ENCODE results near the gene KSR1.

KSR1 gene

DNA sequence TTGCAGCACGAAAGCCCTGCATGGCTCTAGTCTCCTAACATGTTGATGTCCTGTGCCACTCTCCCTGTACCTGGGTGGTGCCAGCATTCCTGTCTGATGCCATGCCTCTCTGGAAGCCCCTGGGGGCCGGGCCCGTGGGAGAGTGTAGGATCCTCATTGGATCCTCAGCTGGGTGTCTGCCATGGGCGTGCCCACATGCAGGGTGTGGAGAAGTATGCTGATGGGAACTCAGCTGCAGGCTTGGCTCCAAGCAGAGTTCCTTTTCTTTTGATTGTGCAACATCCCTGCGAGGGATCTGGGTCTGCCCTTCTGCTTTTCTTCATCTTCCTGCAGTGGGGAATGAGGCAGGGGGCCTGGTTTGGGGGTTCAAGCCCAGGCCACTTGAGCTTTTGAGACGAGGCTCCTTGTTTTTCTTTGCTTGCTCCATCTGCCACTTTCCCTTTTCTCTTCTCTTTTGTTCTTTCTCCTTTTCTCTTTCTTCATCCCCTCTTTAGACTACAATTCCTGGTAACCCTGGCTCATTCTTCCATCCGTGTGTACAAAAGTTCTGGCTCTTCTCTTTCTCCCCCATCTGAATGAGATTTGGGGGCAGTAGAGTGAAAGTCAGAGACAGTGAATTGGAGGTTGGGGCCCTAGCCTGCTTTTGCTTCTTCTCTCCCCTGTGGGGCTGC lies 32.9 kb downstream of the KSR1 start:
- peak overlapping the region in 4 of 11 experiments; percentile 22 to 54 (median 51); a peak in 6 of 22 replicates for H3K27ac ChIP-seq

DNA sequence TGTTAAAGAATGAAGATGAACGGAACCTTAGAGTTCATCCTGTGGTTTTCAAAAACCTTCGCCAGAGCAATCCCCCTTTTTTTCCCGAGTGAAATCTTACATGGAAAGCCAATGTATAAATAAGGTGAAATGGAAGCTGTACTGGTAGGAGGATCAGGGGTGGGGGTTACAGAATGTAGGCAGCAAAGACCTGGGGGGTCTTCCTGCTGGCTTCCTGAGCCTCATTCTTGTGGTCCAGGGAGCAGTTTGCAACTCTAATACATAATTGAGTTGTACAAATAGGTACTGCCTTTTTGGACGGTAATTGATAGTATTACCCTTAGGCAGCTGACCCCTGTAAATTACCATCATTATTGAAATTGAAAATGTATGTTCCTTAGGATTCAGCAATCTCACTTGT lies 34.1 kb downstream of the KSR1 start:
- no peak for TF ChIP-seq Cebpa-rat (IDR thresholded peaks at IDR 0.05)
- H3K4me2 ChIP-seq, result peak overlapping the region in 4 of 11 experiments; percentile 83 to 88 (median 86); a peak in 6 of 22 replicates
- H3K27me3 ChIP-seq, result no peaks in the 10 kb centered on the region
- H3K9ac ChIP-seq, result no peak overlapping the region
- no peaks in the 10 kb centered on the region for H3K36me3 ChIP-seq
- no peaks in the 10 kb centered on the region for H3K9me3 ChIP-seq (replicated peaks in 1 of 11)
- H3K4me1 ChIP-seq, result peaks cover 31 to 91% (median 55%) of the 10 kb centered on the region in 10 experiments
- H3K4me3 ChIP-seq, result no peak overlapping the region
- H4K20me1 ChIP-seq, result peaks cover 0 to 61% (median 0%) of the 10 kb centered on the region in 11 experiments; a peak in 5 of 22 replicates
- no peak overlapping the region for H3K27ac ChIP-seq

More for the DNA sequence above, 32.9 kb downstream of the KSR1 start:
- peak in 10 of 11 experiments; percentile 38 to 93 (median 76); a peak in 13 of 22 replicates for TF ChIP-seq Cebpa-rat (IDR thresholded peaks at IDR 0.05)
- Histone ChIP-seq H4K20me1 (peaks cover 0 to 59% (median 0%) of the 10 kb centered on the region in 11 experiments; a peak in 5 of 22 replicates), H3K9me3 (replicated peaks in 1 of 11) (no peaks in the 10 kb centered on the region), H3K4me3 (0 out of 20 replicates have a peak overlapping the region, but pooled peaks of 1 of the 10 experiments have one; percentile 1), H3K9ac (peak overlapping the region in 3 of 11 experiments; percentile 13 to 29 (median 26); a peak in 2 of 22 replicates), H3K4me1 (peaks cover 34 to 88% (median 54%) of the 10 kb centered on the region in 10 experiments), H3K4me2 (peak overlapping the region in 9 of 11 experiments; percentile 26 to 89 (median 83); a peak in 16 of 22 replicates), H3K27me3 (no peaks in the 10 kb centered on the region), H3K36me3 (no peaks in the 10 kb centered on the region)

DNA sequence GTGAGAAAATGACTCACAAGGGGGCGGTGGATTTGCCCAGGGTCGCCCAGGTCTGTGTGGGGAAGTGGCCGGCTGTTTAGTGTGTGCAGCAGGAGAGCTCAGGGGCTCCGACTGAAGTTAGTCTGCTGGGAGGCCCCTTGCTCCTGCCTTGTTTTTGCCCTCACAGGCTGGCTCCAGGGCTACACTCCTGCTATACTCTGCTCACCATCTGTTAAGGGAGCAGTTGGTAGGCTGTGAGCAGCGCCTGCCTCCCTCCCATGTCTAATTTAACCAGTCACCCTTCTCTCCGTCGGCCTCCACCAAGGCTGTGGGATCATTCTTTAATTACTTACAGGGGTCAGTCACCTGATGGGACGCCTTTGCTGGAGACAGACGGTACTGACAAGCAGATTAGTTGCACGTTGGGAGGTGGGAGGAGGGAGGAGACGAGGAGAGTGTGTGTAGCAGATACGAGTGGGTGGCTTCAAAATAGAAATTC lies 35.5 kb downstream of the KSR1 start:
- H3K9me3 ChIP-seq (replicated peaks in 1 of 11), result no peaks in the 10 kb centered on the region
- no peak overlapping the region for H3K9ac ChIP-seq
- no peak overlapping the region for H3K4me3 ChIP-seq
- peak overlapping the region in 4 of 11 experiments; percentile 37 to 45 (median 44); a peak in 8 of 22 replicates for H3K4me2 ChIP-seq
- no peaks in the 10 kb centered on the region for H3K27me3 ChIP-seq
- peaks cover 21 to 77% (median 47%) of the 10 kb centered on the region in 10 experiments; a peak in 19 of 20 replicates for H3K4me1 ChIP-seq
- TF ChIP-seq Cebpa-rat (IDR thresholded peaks at IDR 0.05), result no peak
- no peak overlapping the region for H3K27ac ChIP-seq
- no peaks in the 10 kb centered on the region for H3K36me3 ChIP-seq
- H4K20me1 ChIP-seq, result peaks cover 0 to 60% (median 0%) of the 10 kb centered on the region in 11 experiments; a peak in 7 of 22 replicates

DNA sequence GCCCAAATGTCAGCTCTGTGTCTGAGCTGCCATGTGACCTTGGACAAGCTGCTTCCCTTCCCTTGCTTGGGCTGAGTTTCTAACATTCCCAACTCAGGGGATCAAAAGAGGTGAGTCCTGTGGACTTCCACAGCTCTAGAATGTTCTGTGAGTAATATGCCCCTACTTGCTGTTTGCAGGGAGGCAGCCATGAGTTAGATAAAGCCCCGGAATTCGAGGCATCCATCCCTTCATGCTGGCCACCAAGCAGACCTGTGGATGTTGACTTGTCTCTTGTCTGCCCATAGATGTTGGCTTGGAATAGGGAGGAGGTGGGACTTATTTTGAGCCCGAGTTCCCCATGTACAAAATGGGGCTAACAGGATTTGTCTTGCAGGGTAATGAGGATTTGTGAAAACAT lies 36.2 kb downstream of the KSR1 start:
- no peak overlapping the region for H3K27ac ChIP-seq
- no peaks in the 10 kb centered on the region for H3K9me3 ChIP-seq (replicated peaks in 1 of 11)
- H3K27me3 ChIP-seq, result no peaks in the 10 kb centered on the region
- peaks cover 0 to 66% (median 0%) of the 10 kb centered on the region in 11 experiments; a peak in 7 of 22 replicates for H4K20me1 ChIP-seq
- H3K9ac ChIP-seq, result no peak overlapping the region
- H3K4me1 ChIP-seq, result peaks cover 20 to 70% (median 43%) of the 10 kb centered on the region in 10 experiments; a peak in 19 of 20 replicates
- TF ChIP-seq Cebpa-rat (IDR thresholded peaks at IDR 0.05), result no peak
- H3K36me3 ChIP-seq, result no peaks in the 10 kb centered on the region
- peak overlapping the region in 2 of 11 experiments; percentile 45; a peak in 2 of 22 replicates for H3K4me2 ChIP-seq
- no peak overlapping the region for H3K4me3 ChIP-seq

DNA sequence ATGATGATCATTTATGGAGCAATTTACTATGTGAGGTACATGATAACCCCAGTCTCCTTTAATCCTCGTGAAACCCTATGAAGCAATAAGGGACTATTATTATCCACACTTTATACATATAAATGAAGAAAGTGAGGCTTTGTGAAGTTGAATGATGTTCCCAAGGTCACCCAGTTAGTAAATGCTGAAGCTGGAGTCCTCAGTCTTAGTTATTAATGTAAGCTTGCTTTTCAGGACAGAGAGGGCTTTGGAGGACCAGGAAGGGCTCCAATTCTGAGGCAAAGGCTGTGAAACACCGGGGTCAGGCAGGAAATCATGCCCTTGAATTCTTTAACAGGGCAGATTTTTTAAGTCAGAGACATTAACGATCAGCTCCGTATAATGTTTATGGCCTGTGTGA lies 36.8 kb downstream of the KSR1 start:
- Histone ChIP-seq H3K27me3 (no peaks in the 10 kb centered on the region), H3K4me2 (no peak overlapping the region), H3K4me1 (peaks cover 14 to 64% (median 38%) of the 10 kb centered on the region in 10 experiments; a peak in 19 of 20 replicates), H3K9me3 (replicated peaks in 1 of 11) (no peaks in the 10 kb centered on the region), H3K9ac (no peak overlapping the region), H3K36me3 (no peaks in the 10 kb centered on the region), H3K4me3 (no peak overlapping the region), H4K20me1 (peaks cover 0 to 66% (median 0%) of the 10 kb centered on the region in 11 experiments; a peak in 7 of 22 replicates), H3K27ac (no peak overlapping the region)
- no peak for TF ChIP-seq Cebpa-rat (IDR thresholded peaks at IDR 0.05)

DNA sequence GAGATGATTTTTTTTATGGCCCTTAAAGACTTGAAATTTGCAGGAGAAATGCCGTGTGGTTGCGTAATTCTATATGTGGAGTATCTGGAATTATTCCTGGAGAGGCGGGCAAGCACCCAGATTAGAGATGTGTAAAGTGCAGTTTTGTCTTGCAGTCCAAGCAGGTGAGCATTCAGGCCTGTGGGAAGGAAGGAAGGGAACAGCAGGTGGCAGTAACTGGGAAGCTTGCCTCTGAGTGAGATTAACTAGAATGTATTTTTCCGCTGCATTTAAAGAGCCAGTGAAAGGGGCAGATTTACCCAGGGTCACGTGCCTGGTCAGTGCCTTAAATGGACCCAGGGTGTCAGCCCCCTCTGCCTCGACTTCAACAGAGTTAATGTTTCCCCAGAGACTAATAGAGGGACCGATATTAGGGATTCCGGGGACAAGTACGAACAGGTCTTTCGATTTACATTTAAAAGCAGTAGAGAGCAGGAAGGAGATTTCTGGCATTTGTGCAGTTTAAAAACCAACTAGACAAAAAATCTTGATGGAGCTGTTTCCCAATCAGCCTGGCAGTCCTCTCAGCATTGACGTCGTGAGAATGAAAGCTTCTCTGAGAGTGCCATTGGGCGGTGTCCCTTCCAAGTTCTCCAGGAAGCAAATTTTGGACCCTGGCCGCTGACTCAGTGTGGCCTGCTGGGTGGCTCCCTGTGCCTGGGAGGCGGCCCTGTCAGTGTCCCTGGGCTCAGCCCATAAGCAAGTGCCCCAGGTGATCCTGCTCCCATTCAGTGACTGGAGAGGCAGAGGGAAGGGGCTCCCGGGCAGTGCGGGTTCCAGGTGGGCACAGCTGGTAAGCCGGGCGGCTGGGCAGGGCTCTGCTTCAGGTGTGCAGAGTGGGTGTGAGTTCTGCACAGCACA lies 38.2 kb downstream of the KSR1 start:
- Histone ChIP-seq H3K4me2 (peak overlapping the region in 8 of 11 experiments; percentile 10 to 62 (median 48); a peak in 13 of 22 replicates), H3K9ac (0 out of 22 replicates have a peak overlapping the region, but pooled peaks of 1 of the 11 experiments have one; percentile 46), H3K4me1 (peaks cover 10 to 50% (median 24%) of the 10 kb centered on the region in 10 experiments; a peak in 19 of 20 replicates), H3K27ac (no peak overlapping the region), H3K27me3 (no peaks in the 10 kb centered on the region), H3K9me3 (replicated peaks in 1 of 11) (peaks cover 0 to 2% (median 0%) of the 10 kb centered on the region in 11 experiments; a peak in 3 of 22 replicates), H3K4me3 (no peak overlapping the region), H4K20me1 (peaks cover 0 to 60% (median 0%) of the 10 kb centered on the region in 11 experiments; a peak in 7 of 22 replicates), H3K36me3 (peaks cover 0 to under 1% (median 0%) of the 10 kb centered on the region in 11 experiments; a peak in 1 of 22 replicates)
- peak in 5 of 11 experiments; percentile 20 to 73 (median 43); a peak in 7 of 22 replicates for TF ChIP-seq Cebpa-rat (IDR thresholded peaks at IDR 0.05)

DNA sequence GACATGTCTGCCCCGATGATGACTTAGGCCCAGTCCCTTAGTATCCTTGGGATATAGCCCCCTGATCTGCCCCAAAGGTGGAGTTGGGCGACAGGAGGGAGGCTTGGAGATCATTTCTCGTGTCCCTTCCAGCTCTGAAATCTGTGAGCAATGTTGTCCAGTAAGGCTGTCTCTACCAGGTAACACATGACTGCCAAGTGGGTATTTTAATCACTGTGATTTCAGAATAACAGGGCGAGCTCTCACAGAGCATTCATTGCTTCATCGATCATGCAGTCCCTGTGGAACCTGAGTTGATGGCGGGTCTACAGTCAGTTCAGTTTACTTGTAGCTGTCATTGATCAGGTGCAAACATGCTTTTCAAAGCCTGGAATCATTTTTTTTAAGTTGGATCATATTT lies 39.2 kb downstream of the KSR1 start:
- Histone ChIP-seq H3K4me3 (no peak overlapping the region), H3K27me3 (no peaks in the 10 kb centered on the region), H3K4me2 (peak overlapping the region in 9 of 11 experiments; percentile 7 to 62 (median 43); a peak in 13 of 22 replicates), H4K20me1 (peaks cover 0 to 54% (median 0%) of the 10 kb centered on the region in 11 experiments; a peak in 7 of 22 replicates), H3K4me1 (peaks cover 10 to 40% (median 19%) of the 10 kb centered on the region in 10 experiments; a peak in 18 of 20 replicates), H3K27ac (no peak overlapping the region), H3K9me3 (replicated peaks in 1 of 11) (peaks cover 4 to 12% (median 8%) of the 10 kb centered on the region in 11 experiments), H3K9ac (0 out of 22 replicates have a peak overlapping the region, but pooled peaks of 1 of the 11 experiments have one; percentile 13), H3K36me3 (peaks cover 0 to 10% (median 2%) of the 10 kb centered on the region in 11 experiments; a peak in 5 of 22 replicates)
- TF ChIP-seq Cebpa-rat (IDR thresholded peaks at IDR 0.05), result no peak

DNA sequence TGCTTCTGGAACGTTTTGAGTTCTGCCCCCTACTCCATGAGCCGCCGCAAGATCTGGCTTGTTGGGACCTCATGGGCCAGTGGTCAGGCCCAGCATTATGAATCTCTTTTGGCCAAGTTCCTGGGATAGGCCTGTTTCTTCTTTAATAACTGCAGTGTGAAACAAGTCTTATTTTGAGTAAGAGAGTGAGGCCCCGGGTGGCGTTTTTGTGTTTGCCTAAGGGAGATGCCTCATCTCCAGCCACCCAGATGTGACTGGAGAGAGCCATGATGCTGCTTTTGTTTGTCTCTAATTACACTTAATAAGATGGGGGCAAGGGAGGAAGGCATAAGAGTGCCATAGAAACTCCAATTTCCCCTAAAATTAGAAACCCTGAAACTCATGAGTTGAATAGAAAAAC lies 39.8 kb downstream of the KSR1 start:
- Histone ChIP-seq H3K27ac (no peak overlapping the region), H3K9ac (no peak overlapping the region), H3K4me2 (peak overlapping the region in 7 of 11 experiments; percentile 7 to 48 (median 37); a peak in 9 of 22 replicates), H3K4me1 (peaks cover 10 to 35% (median 19%) of the 10 kb centered on the region in 10 experiments; a peak in 17 of 20 replicates), H3K9me3 (replicated peaks in 1 of 11) (peaks cover 10 to 18% (median 14%) of the 10 kb centered on the region in 11 experiments), H3K36me3 (peaks cover 0 to 15% (median 6%) of the 10 kb centered on the region in 11 experiments; a peak in 9 of 22 replicates), H3K27me3 (no peaks in the 10 kb centered on the region), H3K4me3 (no peak overlapping the region), H4K20me1 (peaks cover 0 to 54% (median 0%) of the 10 kb centered on the region in 11 experiments; a peak in 7 of 22 replicates)
- TF ChIP-seq Cebpa-rat (IDR thresholded peaks at IDR 0.05), result no peak
